Measurements from ENCODE around the gene ADAP1. TPM values are rescaled to one million over a fixed set of nuclear protein-coding genes. Genes with fewer than 3 reads are reported as not detected.
"Not testable (repeated sequence)": the region's sequence is repeated elsewhere in the genome, so short reads cannot be mapped to it uniquely, and the experiment has no call there.

Gene ADAP1
- total RNA-seq, 1 experiment from 2014 or later: 11.7 TPM

DNA sequence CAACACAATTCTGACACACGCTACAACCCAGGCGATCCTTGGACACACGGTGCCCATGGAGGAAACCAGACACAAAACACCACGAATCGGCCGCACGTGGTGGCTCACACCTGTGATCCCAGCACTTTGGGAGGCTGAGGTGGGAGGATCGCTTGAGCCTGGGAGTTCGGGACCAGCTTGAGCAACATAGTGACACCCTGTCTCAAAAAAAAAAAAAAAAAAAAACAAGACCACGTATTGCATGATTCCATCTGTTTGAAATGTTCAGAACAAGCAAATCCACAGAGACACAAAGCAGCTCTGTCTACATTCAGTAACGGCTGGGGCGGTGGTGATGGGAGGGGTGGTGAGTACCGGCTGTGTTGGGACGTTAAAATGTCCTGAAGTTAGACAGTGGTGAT is 25.2 kb downstream of the ADAP1 start:
- no peak for DNase-seq (ENCODE audit: low spot score)
- in situ Hi-C loops (cut with HindIII; ENCODE audit: low sequenced_read_pairs): no loop called here

DNA sequence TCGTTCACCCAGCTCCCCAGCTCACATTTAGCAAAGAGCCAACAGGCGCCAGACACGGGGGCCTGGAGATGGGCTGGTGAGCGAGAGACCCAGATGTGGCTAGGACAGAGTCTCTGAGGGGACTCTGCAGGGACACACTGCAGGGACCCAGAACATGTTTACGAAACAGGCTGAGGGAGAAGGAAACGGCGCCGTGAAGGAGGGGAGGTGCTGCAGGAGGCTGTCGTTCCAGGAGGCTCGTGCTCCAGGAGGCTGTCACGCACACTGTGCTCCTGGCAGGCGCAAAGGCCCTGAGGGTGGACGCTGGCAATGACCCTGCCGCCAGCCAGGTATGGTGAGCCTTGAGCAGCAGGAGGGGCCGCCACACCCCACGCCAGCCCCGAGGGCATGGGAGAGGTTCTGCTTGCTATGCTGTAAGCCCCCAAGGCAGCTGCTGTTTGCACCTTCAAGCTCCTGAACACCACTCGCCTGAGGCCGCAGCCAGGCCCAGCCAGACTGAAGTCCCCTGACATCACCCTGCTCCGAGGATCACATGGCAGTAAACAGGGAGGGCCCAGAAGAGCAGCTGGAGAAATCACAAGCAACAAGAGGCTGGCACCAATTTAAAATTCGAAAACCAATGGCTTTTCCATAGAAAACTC is 27.3 kb downstream of the ADAP1 start:
- DNase-seq (ENCODE audit: low spot score): no peak
- in situ Hi-C loops (cut with HindIII; ENCODE audit: low sequenced_read_pairs): no loop called here

DNA sequence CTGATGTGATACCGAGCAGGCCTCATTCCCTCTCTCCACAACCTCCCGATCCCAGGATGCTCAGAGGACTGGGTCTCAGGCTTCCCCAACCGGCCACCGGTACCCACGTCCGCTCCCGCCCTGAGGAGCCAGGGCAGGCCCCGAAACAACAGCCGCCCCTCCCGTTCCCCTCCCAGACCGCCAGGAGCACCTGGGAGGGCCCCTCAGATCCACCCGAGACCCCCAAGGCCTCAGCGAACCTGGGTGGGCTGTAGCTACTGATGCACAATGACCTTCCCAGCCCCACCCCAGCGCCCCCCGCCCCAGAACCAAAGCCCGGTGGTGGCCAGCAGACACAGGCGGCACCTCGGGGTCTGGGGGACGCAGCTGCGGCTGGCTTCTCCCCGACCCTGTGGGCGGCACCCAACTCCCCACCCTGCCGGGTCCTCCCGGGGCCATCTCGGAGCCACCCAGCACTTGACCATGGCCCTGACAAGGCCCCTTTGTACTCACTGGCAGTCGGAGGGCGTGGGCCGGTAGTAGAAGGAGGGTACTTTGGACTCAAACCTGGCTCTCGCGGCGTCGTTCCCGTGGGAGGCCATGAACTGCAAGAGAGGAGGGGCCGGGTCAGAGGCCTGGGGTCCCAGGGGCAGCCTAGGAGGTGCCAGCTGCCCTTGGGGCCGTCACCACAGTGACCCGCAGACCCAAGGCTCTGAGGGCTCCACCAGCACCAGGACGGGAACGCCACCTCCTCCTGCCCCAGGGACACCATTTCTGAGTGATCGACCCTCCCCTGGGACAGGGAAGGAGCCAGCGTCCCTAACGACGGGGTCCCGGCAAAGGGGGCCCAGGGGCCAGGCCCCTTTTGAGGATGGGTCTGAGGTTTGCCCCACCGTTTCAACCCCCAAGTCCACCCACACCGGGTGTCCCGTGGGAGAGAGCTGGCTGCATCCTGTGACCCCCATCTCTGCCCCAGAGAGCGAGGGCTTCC is 28.1 kb downstream of the ADAP1 start:
- in situ Hi-C loops (cut with HindIII; ENCODE audit: low sequenced_read_pairs): no loop called here
- DNase-seq (ENCODE audit: low spot score): no peak

DNA sequence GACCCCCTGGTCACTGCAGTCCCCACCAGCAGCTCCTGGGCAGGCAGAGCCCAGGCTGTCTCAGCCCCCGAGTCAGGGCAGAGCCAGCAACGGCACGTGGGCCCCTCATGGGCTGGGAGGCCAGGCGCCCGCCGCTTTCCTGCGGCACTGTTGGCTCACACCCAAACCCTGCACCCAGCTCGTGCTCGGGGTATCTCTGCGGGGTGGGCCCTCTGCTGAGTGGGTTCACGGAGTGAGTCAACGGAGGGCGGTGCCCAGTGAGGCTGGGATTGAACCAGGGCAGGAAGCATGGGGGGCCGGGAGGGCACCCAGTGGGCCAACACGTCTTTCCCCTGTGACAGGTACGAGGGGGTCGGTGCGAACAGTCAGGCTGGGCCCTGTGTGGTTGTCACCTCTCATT is 28.9 kb downstream of the ADAP1 start:
- in situ Hi-C loops (cut with HindIII; ENCODE audit: low sequenced_read_pairs): no loop called here

DNA sequence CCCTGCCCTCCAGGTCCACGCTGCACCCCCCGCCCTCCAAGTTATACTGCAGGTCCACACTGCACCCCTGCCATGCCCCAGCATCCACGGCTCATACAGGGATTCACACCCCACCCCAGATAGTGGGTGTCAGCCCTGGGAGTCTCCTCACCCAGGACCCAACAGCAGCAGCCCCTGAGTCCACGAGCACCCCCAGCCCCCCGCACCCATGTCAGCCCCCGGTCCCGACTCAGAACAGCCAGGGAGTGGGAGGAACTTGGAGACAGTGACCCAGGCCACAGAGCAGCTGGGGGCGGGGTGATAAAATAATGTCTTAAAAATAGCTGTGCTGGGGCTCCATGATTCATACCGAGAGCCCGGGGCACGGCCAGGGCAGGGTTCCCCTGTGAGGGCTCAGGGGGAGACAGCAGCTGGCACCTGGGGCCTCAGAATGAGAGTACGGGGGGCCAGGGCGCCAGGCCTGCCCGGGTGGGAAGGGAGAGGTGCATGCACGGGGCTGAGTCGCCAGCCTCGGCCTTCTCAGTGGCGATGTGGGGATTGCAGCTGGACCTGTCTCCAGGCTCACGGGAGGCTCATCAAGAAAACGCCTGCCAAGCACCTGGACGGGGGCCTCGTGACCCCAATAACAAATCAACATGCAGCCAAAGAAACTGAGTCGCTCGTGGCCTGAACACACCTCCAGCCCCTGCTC is 29.8 kb downstream of the ADAP1 start:
- no peak for DNase-seq (ENCODE audit: low spot score)
- in situ Hi-C loops (cut with HindIII; ENCODE audit: low sequenced_read_pairs): no loop called here

More for the DNA sequence above, 28.9 kb downstream of the ADAP1 start:
- no peak for DNase-seq (ENCODE audit: low spot score)

DNA sequence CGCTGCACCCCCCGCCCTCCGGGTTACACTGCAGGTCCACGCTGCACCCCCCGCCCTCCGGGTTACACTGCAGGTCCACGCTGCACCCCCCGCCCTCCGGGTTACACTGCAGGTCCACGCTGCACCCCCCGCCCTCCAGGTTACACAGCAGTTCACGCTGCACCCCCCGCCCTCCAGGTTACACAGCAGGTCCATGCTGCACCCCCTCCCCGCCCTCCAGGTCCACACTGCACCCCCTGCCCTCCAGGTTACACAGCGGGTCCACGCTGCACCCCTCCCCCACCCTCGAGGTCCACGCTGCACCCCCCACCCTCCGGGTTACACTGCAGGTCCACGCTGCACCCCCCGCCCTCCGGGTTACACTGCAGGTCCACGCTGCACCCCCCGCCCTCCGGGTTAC is 30.4 kb downstream of the ADAP1 start:
- DNase-seq (ENCODE audit: low spot score); in situ Hi-C loops (cut with HindIII; ENCODE audit: low sequenced_read_pairs): not testable (repeated sequence)

DNA sequence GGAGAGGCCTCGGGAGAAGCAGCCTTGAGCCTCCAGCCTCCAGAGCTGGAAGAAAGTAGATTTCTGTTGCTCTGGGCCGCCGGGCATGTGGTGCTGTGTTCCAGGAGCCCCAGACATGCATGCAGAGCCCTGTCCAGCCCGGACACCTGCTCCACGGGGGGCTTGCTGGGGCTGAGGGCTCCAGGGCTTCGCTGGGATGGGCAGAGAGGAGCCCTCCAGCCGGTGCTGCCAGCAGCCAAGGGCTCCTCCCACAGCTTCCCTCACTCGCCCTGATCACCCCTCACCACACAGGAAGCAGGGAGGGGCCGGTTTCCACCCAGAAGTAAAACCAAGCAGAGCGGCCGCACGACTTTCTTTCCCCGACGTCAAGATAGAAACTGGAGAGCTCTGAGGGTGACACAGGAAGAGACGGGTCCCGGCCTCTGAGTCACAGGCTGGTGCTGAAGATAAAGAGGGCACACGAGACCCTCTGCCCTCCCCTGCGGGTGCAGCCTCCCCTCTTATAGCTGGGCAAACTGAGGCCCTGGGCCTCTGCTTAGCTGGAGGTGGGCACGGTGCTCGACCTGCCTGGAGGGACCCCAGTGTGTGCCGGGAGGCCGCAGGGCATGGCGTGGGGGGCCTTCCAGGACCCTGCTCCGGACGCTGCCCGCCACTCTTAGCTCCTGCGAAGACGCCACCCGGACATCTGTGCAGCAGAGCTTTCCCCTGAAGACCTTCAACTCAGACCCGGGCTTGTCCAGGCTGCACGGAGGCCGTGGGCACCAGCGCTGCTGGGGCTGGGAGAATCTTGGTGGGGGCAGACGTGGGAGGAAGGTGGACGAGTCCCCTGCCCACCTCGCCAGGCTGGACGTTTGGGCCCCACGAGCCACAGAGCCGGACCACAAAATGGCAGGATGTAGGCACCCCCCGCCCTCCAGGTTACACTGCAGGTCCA is 31.1 kb downstream of the ADAP1 start:
- no peak for DNase-seq (ENCODE audit: low spot score)

DNA sequence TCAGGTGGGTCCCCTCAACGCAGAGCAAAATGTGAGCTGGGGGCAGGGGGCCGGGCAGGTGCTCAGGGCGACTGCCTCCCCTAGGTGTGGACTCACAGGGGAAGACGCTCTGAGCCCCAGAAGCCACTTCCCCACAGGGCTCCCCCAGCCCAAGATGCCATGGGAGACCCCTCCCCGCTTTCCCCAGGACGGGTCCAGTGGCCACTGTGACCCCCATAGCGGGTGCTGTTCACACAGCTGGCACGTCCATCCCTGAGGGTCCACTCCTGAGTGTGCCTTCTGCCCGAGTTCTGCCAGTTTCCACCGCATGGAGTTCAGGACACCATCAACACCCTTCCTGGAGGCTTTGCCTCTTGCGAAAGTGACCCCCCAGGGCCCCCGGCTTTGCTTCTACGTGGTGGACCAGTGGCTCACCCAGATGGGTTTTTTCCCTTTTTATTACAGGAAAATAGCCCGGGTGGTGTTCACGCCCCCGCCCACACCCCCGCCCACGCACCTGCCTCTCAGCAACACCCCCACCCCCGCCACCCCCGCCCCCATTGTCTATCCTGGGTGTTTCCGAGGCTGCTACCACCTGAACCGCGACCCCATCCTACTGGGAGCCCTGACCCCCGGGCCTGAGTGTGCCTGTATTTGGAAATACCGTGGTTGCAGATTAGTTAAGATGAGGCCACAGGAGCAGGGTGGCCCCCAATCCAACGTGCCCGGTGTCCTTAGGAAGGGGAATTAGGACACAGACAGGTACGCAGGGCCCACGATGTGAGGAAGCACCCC is 32.0 kb downstream of the ADAP1 start:
- in situ Hi-C loops (cut with HindIII; ENCODE audit: low sequenced_read_pairs): no loop called here

More for the DNA sequence above, 31.1 kb downstream of the ADAP1 start:
- in situ Hi-C loops (cut with HindIII; ENCODE audit: low sequenced_read_pairs): no loop called here

DNA sequence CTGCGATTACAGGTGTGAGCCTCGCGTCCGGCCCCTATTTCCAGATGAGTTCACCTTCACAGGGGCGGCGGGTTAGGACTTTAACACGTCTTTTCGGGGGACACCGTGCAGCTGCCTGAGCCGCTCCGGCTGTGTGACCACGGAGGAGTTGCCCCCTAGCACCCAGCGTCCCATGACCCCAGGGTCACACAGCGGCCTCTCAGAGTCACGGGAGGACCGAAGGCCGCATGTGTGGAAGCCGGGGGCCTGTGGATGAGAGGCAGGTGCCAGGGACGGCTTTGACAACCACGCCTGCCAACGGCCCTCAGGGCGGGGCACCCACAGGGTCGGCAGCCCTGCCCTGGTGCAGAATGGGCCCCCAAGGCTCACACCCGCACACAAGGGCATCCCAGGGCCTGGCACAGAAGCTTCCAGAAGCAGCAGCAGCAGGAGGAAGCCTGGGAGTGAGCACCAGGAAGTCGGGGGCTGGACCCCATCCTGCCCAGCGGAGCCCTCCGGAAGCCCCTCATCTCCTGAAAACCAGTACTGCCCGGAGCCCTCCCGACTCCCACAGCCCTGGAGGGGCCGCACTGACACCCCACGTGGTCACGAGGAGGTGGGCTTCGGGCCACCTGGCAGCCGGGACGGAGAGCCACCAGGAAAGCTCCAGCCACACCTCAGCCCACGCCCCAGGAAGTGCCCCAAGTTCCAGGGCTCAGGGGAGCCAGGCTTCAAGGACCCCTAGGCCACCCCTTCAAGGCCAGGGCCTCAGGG is 32.7 kb downstream of the ADAP1 start:
- no peak for DNase-seq (ENCODE audit: low spot score)
- in situ Hi-C loops (cut with HindIII; ENCODE audit: low sequenced_read_pairs): no loop called here

More for the DNA sequence above, 32.0 kb downstream of the ADAP1 start:
- DNase-seq (ENCODE audit: low spot score): no peak

DNA sequence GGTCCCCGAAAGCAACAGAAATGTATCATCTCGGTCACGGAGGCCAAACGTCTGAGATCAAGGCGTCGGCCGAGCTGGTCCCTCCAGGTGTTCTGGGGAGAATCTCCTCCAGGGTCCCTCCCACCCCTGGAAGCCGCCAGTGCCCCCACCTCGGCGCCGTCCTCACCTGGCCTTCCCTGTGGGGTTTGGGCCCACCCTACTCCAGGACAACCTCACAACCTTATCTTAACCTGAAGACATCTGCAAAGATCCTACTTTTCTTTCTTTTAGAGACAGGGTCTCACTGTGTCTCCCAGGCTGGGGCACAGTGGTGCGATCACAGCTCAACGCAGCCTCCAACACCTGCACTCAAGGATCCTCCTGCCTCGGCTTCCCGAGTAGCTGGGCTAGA is 33.4 kb downstream of the ADAP1 start:
- no peak for DNase-seq (ENCODE audit: low spot score)

DNA sequence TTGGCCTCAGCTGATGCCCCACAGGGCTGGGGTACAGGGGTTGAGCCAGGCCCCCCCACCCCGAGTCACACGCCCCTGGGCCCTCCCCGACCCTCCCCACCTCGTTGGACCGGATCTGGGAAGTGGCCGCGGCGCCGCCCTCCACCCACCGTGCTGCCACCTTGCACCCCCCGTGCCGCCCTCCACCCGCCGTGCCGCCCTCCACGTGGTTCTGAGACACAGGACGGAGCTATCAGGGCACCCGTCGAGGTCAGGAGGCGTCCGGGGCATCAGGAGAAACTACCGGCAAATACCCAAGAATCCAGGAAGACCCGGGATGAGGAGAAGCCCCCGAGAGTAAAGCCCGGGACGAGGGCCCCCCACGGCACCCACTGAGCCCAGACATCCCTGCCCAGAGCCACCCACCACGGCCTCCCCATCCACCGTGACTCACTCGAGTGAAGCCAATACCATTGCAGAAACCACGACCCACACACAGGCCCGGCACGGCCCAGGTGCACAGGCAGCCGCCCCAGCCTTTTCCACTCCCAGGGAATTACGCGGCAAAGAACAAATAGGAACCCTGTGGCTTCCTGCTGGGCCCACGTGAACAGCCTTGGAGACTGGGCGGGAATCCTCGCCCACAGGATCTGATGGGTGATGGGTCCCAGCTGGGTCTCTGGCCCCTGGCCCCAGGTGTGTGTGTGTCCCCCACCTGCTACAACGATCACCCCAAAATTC is 34.0 kb downstream of the ADAP1 start:
- no peak for DNase-seq (ENCODE audit: low spot score)
- in situ Hi-C loops (cut with HindIII; ENCODE audit: low sequenced_read_pairs): no loop called here

More for the DNA sequence above, 33.4 kb downstream of the ADAP1 start:
- in situ Hi-C loops (cut with HindIII; ENCODE audit: low sequenced_read_pairs): no loop called here

DNA sequence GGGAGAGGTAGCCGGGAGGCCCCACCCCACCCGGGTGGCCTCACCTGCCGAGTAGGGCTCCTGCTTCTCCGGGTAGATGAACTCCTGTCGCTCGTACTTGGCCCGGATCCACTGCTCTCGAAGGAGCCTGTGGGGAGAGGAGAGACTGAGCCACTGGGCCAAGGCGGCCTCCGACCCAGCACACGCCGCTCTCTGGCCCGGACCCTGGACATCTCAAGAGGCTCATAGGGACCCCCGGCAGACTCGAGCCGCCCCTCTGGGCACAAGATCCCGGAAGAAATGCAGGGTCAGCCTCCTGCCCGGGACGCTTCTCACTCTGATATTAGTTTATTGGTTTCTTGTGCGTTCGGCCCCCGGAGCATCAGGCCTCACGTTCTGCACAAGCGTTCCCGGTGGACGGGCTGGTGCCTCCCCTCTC is 34.5 kb downstream of the ADAP1 start:
- DNase-seq (ENCODE audit: low spot score): no peak
- in situ Hi-C loops (cut with HindIII; ENCODE audit: low sequenced_read_pairs): no loop called here

DNA sequence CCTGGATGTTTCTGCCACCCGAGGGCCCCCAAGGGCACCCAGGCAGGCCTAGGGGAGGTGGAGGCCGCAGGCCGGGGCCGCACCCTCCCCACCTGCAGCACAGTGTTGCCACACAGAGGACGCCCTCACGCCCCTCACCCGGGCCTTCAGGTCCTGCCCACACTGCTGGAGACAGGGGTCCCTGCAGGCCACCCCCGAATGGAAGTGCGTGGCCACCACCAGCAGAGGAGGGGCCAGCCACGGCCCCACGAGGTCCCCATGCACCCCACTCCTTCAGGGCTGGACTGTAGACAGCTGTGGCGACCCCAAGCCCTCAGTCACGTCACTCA is 35.4 kb downstream of the ADAP1 start:
- no peak for DNase-seq (ENCODE audit: low spot score)
- in situ Hi-C loops (cut with HindIII; ENCODE audit: low sequenced_read_pairs): no loop called here

DNA sequence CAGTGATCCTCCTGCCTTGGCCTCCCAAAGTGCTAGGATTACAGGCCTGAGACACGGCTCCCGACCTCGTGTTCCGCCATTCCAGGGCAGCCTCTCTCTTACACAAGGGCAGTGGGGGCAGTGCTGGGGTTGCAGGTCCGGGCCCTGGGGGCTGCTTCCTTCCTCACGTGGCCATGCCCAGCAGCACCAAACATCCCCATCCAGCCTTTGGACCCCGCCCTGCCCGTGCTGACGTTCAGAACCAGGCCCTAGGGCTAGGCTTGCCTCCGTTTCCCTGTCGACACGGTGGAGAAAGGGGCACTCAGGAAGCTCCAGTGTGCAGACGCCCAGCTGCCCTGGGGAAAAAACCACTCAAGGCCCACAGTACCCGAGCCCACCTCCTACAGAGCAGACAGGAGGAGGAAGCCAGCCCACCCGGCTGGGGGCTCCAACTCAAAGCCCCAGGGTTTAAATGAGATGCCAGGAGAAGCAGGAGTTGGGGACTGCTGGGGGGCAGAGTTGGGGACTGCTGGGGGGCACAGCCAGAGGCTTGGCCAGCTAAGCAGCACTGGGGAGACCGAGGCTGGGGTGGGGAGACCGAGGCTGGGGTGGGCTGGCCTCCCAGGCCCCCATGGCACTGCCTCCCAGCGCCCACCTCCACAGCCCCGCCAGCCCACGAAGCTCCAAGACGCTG is 35.9 kb downstream of the ADAP1 start:
- in situ Hi-C loops (cut with HindIII; ENCODE audit: low sequenced_read_pairs): no loop called here
- DNase-seq (ENCODE audit: low spot score): no peak

DNA sequence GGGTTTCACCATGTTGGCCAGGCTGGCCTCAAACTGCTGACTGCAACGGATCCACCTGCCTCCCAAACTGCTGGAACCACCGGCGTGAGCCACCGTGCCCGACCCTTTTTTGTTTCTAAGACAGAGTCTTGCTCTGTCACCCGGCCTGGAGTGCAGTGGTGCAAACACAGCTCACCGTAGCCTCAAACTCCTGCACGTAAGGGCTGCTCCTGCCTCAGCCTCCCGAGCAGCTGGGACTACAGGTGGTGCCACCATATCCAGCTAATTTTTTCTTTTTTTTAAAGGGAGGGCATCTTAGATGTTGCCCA is 36.4 kb downstream of the ADAP1 start:
- in situ Hi-C loops (cut with HindIII; ENCODE audit: low sequenced_read_pairs): no loop called here
- DNase-seq (ENCODE audit: low spot score): no peak

DNA sequence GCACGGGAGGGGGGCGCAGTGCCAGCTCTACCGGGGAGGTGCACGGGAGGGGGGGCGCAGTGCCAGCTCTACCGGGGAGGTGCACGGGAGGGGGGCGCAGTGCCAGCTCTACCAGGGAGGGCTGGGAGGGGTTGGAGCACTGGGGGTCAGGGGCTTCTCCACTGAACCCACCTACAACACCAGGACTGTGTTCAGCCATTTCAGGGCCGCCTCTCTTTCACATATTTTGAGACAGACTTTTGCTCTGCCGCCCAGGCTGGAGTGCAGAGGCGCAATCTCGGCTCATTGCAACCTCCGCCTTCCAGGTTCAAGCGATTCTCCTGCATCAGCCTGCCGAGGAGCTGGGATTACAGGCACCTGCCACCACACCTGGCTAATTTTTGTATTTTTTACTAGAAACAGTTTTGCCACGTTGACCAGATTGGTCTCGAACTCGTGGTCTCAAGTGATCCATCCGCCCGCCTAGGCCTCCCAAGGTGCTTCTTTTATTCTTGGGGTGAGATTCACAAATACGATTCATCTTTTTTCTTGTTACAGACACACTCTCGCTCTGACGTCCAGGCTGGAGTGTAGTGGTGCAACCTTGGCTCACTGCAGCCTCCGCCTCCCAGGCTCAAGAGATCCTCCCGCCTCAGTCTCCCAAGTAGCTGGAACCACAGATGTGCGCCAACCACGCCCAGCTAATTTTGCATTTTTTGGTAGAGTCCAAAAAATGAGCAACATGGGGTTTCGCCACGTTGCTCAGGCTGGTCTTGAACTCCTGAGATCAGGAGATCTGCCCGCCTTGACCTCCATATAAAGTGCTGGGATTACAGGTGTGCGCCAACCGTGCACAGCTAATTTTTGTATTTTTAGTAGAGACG is 37.0 kb downstream of the ADAP1 start:
- in situ Hi-C loops (cut with HindIII; ENCODE audit: low sequenced_read_pairs): no loop called here
- DNase-seq (ENCODE audit: low spot score): no peak
